Upper lobe of left lung (tissue), 4 donors: Measurements from ENCODE around the gene TENM4.

ENCODE experiments used
- CTCF ChIP-seq, 6 experiments: fragments of 450-650 bp in 4 of 6; fragments of 200-600 bp in 2 of 6; sonication (generic) in 2 of 6; IDR thresholded peaks; one replicate each; pipeline ENCODE4 v1.5.1; 2016 to 2019; ENCODE audit warnings: antibody characterized with exemption in 6 of 6
- POLR2A ChIP-seq, 4 donors: fragments of 450-650 bp; IDR thresholded peaks; one replicate each; pipeline ENCODE4 v1.5.1; 2016 to 2017; ENCODE audit warnings: antibody characterized with exemption in 4 of 4, mild to moderate bottlenecking in 2 of 4
- POLR2AphosphoS5 ChIP-seq, 2 donors: sonication (generic); formaldehyde crosslinking; IDR thresholded peaks; one replicate each; pipeline ENCODE4 v1.5.1; 2017; ENCODE audit warnings: antibody characterized with exemption in 2 of 2

GRCh38 chr11:79174045-79175008 is 266.5 kb downstream of the TENM4 start:
- TF ChIP-seq POLR2AphosphoS5 (IDR thresholded peaks at IDR 0.05), result no peak
- no peak for TF ChIP-seq CTCF (IDR thresholded peaks at IDR 0.05)
- no peak for TF ChIP-seq POLR2A (IDR thresholded peaks at IDR 0.05)
